B cell (primary cell): Measurements from ENCODE around the gene OPN4.

ENCODE experiments used
- CTCF ChIP-seq: fragments of 200-600 bp; IDR thresholded peaks from one replicate; pipeline ENCODE4 v1.8.0; 2022; ENCODE audit warnings: antibody characterized with exemption, mild to moderate bottlenecking
- EZH2 ChIP-seq: IDR thresholded peaks from 2 replicates; pipeline ENCODE4 v1.6.1; 2012; ENCODE audit warnings: borderline replicate concordance, low read depth, mild to moderate bottlenecking, moderate library complexity, low read length; ENCODE audit not compliant: insufficient read depth, poor library complexity, severe bottlenecking

DNA sequence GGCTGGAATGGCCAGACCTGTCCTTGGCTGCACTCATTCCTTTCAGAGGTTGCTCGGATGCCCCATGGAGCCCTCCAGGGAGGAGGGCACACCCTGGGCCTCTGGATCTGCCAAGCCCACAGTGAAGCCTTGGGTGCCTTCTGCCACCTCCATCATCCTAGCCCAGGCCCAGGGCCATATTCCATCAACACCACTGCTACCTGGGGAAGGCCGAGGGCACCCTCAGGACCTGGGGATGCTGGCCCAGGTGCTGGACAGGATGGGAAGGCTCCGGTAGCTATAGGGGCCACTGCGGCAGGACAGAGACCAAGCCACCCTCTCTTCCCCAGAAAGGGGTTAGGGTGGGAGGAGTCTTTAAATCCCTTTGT lies 810 bp downstream of the OPN4 start:
- TF ChIP-seq CTCF (no peak), EZH2 (no peak)
